GM21515 (cell line): ENCODE measurements around the gene SORD.
"Not testable (repeated sequence)": the region's sequence is repeated elsewhere in the genome, so short reads cannot be mapped to it uniquely, and the experiment has no call there.

Experiments
- ATAC-seq: cut with Tn5 transposase; IDR thresholded peaks from one replicate; pipeline ENCODE4 v1.9.1; 2021; ENCODE audit not compliant: unreplicated experiment

The SORD gene

DNA sequence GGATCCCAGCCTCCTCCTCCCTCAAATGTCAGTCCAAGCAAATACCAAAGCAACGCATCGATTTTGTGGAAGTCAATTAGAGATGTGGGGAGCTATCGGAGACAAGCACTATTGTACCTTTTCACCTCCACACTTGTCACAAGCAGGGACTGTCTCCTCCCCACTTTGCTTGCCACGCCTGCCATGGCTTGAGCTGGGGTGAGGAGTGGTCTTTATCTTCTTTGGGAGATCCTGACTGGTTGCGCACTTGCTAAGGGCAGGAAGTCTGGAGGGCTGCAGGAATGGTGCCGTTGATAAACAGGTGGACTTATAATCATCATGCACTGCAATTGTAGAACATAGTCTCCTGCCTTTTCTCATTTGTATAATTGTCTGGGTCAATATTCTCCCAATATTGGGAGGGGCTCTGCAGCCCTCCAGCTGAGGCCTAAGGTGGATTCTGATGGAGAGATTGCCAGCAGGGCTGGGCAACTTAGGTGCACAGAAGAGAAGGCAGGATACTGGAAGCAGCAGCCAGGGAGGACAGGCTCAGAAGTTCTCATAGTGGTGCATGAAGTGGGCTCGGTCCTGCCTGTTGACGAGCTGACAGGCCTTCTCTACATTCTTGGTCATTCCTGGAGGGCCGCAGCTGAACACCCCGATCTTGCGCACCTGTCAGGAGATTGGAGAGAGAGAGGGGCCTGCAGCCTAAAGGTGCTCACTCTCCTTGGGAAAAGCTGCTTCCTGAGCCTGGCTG lies 70.8 kb downstream of the SORD start:
- no peak for ATAC-seq

- ATAC-seq: no peak
Measured at GRCh38 chr15:45094358-45094730, 71.3 kb downstream of the SORD start.

- no peak for ATAC-seq
Measured at GRCh38 chr15:45095661-45096060, 72.7 kb downstream of the SORD start.

- ATAC-seq: no peak
Measured at GRCh38 chr15:45097466-45097865, 74.5 kb downstream of the SORD start.

DNA sequence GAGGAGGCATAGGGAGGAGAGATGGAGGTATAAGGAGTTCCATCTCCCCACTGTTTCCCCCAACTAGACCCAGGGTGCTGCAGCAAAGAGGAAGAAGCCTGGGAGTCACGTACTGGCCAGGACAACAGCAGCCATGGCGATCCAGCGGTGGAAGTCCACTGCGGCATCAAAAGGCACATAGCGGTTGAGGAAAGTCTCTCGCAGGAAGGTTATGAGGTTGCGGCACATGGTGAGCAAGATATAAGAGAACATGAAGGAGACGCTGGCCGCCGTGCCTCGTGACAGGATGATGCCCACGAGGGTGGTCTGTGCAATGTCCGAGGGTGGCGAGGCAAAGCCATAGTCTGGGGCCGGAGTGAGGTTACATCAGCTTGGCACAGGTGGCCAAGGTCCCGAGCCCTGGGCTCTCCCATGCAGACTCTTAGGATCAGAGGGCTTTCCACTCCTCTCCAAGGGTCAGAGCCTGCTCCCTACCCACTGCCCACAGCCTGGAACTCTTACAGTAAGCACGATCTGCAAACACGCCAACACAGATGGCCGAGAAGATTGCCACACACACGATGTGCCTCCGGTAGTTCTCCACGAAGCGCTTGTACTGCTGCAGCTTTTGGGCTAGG lies 76.7 kb downstream of the SORD start:
- no peak for ATAC-seq

DNA sequence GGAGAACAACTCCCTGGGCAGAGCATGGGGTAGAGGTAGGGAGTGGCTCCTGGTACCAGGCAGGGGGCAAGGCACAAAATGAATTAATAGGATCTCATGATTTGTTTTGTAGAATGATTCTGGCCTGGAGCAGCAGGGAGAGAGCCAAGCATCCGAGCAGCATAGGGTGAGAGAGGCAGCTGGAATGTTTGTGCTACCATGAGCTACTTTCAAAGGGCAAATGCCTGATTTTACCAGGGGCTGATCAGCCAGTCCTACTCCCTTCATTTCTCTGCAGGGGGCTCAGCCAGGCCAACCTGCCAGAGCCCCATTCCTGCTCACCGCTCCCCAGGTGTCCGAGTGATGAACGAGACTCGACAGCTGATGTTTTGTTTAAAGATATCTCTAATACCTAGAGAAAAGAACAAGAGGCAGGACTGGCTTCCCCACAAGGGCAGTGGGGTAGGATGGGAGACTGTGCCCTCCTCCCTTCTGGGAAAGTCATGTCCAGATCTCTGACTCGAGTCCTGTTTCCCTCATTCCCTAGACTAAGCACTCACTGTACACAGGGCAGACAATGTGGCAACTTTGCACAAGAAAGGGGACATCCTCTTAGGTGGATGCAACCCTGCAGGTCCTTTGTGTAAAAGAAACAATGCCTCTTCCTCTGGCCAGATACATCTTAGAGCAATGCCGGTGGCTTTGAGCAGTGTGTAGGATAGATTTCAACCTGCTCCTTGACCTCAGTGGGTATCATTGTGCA lies 78.1 kb downstream of the SORD start:
- ATAC-seq: no peak

- ATAC-seq: no peak
Measured at GRCh38 chr15:45101749-45102148, 78.8 kb downstream of the SORD start.

GRCh38 chr15:45102226-45102625 lies 79.2 kb downstream of the SORD start:
- no peak for ATAC-seq

DNA sequence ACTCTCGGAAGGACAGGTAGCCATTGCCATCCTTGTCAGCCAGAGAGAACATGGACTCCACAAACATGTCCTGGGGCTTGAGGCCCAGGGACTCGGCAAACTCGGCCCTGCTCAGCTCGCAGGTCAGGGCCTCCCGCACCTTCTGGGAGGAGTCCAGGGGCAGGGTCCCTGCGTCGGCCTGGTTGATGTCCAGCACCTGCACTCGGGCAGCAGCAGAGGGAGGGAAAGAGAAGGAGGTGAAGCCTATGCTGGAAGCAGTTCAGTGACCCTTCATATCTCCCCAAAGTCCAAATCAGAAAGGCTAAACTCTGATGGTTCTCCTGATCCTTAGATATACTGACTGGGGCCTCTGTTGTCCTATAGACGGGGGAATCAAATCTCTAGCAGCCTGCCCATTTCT lies 81.2 kb downstream of the SORD start:
- ATAC-seq: not testable (repeated sequence)

DNA sequence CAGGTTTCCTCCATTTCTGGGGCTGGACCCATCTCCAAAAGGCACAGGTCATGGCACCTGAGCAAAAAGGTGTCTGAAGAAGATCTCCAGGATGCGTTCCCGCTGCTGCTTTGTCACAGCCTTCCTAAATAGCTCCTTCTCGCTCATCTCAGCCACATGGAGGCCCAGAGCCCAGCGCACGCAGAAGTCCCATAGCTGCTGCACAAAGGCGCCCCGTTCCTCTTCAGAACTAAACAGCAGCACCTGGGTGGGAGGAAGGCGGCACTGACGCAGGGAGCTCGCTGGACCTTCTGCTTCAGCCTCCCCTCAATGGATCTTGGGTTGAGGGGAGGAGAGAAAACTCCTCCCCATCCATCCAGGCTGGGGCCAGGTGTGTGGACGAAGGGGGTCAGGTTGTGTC lies 82.6 kb downstream of the SORD start:
- ATAC-seq: no peak

GRCh38 chr15:45106002-45106790 lies 83.2 kb downstream of the SORD start:
- ATAC-seq: no peak

DNA sequence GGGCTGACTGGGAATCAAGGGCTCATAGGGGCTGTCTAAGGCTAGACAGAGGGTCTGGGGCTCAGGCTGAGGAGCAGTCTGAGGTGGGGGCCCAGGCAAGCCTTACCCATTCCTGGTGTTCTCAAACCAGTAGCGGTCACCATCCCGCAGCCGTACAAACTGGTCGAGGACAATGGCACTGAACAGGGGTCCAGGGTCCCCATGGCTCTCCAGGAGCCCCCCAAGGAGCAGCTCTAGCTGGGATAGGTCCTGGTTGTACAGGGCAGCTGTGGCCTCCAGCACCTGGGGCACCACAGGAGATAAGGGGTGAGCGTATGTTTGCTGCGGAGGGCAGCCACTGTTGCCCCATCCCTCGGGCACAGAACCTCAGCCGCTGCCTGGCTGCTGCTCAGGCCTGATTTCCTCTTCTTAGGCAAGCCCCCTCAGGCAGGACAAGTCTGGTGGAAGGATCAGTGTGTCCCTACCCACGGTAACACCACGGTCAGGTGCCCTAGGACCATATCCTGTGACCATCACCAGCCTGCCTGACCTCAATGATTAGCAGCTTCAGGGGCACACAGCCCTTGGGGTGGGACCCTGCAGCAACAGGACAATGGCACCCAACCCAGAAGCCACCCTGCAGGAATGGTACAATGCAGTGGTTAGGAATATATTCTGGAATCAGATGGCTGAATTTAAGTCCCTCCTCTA lies 85.1 kb downstream of the SORD start:
- ATAC-seq: no peak

GRCh38 chr15:45110256-45110820 lies 87.3 kb downstream of the SORD start:
- no peak for ATAC-seq

GRCh38 chr15:45111390-45112142 lies 88.6 kb downstream of the SORD start:
- no peak for ATAC-seq

GRCh38 chr15:45112143-45112590 lies 89.2 kb downstream of the SORD start:
- ATAC-seq: no peak

DNA sequence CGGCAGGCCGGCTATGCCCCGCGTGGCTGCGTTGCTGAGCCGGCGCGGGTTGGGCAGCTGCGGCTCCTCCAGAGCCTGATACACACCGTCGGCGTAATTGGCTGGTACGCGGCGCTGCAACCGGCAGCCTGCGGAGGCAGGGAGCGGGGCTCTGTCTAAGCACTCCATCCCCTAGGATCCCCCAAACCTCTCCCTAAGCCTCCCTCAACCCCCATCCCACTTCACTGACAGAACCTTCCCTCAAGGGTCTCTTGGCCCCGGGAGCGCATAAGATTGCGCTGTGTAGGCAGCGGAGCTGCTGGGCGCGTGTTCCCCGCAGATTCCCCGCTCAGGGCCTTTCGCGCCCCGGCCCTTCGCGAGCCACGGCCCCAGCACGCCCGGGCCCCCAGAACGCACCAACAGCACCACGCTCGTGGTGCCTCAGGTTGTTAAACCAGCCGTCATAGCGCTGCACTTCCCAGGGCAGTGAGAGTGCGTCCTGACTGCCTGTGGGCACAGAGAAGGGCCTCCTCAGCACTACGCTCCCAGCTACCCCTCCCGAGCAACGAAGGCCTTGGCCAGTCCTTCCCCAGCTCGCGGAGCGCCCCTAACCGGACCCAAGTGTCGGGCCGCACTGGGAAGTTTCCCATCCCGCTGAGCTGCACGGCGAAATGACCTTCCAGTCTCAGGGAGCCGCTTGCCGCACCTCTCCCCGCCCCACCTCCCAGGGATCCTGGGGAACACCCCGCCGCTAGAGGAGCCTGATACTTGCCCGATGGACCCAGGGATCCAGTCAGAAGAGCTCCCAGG lies 89.8 kb downstream of the SORD start:
- ATAC-seq: no peak

GRCh38 chr15:45113380-45113990 lies 90.5 kb downstream of the SORD start:
- no peak for ATAC-seq

- no peak for ATAC-seq
Measured at GRCh38 chr15:45114076-45114750, 91.2 kb downstream of the SORD start, which contains the start of the genes DUOX2 and DUOXA2. Gene DUOX2, minus strand, starts transcription at chr15:45114172. Its CDS starts 761 bp downstream, at chr15:45113411. Gene DUOXA2, plus strand, starts transcription at chr15:45114326. Its CDS starts 280 bp downstream, at chr15:45114606.
